IgD-negative memory B cell (primary cell): Measurements from ENCODE around the gene PLA2G2C. TPM values are rescaled to one million over a fixed set of nuclear protein-coding genes. Genes with fewer than 3 reads are reported as not detected.

Experiments
- H3K27ac Mint-ChIP-seq, 3 donors: one replicate each; pipeline ENCODE4 v1.8.0; 2020 to 2022; ENCODE audit warnings: mild to moderate bottlenecking in 3 of 3, mixed read lengths in 3 of 3, moderate library complexity in 1 of 3
- H3K27me3 Mint-ChIP-seq: one replicate; pipeline ENCODE4 v1.8.0; 2021; ENCODE audit warnings: mixed read lengths
- H3K36me3 Mint-ChIP-seq: one replicate; pipeline ENCODE4 v1.8.0; 2020; ENCODE audit warnings: mild to moderate bottlenecking, mixed read lengths
- H3K4me1 Mint-ChIP-seq, 3 donors: one replicate each; pipeline ENCODE4 v1.8.0; 2020 to 2022; ENCODE audit warnings: mixed read lengths in 3 of 3, mild to moderate bottlenecking in 1 of 3
- H3K4me3 Mint-ChIP-seq, 4 donors: one replicate each; pipeline ENCODE4 v1.8.0; 2020 to 2022; ENCODE audit warnings: mild to moderate bottlenecking in 4 of 4, mixed read lengths in 4 of 4, moderate library complexity in 3 of 4
- H3K9me3 Mint-ChIP-seq, 3 donors: one replicate each; pipeline ENCODE4 v1.8.0; 2020 to 2021; ENCODE audit warnings: mixed read lengths in 3 of 3, mild to moderate bottlenecking in 1 of 3
- polyA plus RNA-seq: library from polyadenylated mRNA; unstranded; fragments of 300-500 nt; fragmentation: Illumina TruSeq; gene quantifications from one replicate; pipeline ENCODE4 v1.2.3, GENCODE V29; 2021

PLA2G2C gene
- polyA plus RNA-seq, 1 donor from 2014 or later: not detected

DNA sequence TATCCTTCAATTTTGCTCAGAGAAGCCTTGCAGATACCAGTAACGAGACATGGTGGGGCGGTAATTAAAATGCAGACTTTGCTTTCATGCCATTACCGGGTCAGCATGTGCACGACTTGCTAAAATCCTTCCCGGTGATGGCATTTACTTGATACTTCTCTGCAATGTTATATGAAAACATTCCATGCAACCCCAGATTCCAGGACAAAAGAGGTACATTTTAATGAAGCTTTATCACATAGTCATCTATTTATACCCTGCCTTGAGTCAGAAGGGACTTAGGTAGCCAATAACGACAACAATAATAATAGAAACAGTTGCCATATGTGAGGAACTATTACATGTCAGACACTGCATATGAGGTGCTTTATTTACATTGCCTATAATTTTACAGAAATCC is 29.4 kb upstream of the PLA2G2C start:
- Mint-ChIP-seq H3K4me3 (no peak overlapping the region), H3K36me3 (no peaks in the 10 kb centered on the region), H3K9me3 (peaks cover 0 to 3% (median 0%) of the 10 kb centered on the region in 3 donors), H3K27me3 (peaks cover 16% of the 10 kb centered on the region), H3K4me1 (peaks cover 5 to 8% (median 6%) of the 10 kb centered on the region in 3 donors), H3K27ac (no peak overlapping the region)

DNA sequence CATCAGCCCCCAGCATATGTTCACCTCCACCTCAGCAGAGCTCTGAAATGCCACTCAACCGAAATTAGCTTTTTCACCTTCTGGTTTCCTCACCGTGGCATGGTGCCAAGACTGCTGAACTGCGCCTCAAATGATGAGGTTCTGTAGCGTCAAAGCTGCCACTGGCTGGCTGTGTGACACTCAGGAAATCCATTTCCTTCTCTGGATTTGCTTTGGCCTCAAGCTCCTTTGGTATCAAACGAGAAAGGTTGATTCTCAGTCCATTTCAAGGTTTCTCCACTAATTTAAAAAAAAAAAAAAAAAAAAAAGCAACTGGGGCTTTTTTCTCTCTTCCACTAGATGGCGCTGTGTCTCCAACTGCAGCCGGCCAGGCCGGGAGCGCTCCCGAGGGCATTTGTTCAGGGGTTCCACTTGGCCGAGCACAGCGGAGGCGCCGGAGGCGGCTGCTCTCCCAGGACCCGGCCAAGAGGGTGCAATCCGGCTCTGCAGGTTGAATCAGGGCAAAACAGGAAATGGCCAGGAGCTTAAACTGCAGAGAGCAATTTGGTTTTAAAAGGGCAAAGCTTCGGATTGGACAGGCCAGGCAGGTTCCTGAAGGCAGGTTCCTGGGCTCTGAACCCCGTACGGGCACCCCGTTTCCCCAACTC is 26.5 kb upstream of the PLA2G2C start:
- Mint-ChIP-seq H3K9me3 (peaks cover 0 to 3% (median 0%) of the 10 kb centered on the region in 3 donors), H3K36me3 (no peaks in the 10 kb centered on the region), H3K4me1 (peaks cover 6 to 8% (median 7%) of the 10 kb centered on the region in 3 donors), H3K27ac (peak overlapping the region in 2 of 3 donors; percentile 59 to 94), H3K4me3 (peak overlapping the region in 2 of 4 donors; percentile 88 to 89), H3K27me3 (peaks cover 24% of the 10 kb centered on the region)

DNA sequence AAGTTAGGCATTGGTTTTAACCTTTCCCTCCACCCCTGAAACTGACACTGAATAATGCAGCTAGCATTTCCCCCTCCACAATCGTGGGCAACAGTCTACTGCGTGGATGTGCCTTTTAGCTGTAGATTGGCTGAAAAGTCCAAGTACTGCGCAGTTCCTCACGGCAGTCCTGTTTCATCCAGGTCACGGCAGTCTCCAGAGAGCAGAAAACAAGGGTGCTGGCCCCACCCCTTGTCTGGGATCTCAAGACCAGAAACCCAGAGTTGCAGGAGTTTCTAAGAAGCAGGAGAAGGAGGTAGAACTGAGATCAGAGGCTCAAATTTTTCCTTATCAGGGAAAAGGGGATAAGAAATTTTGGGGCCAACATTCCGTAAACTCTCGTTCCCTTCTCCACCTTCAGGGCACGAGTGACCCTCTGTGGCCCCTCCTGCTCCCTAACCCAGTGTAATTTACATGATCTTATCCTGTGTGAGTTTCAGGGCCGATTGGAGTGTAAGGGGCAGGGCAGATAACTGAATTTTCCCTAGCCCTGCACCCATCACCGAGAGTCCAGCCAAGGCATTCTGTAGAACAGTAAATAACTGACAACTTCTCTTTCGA is 25.9 kb upstream of the PLA2G2C start:
- H3K27me3 Mint-ChIP-seq: peaks cover 21% of the 10 kb centered on the region
- H3K4me3 Mint-ChIP-seq: peak overlapping the region in 2 of 4 donors; percentile 35 to 41
- no peaks in the 10 kb centered on the region for H3K36me3 Mint-ChIP-seq
- H3K27ac Mint-ChIP-seq: no peak overlapping the region
- peaks cover 6 to 8% (median 7%) of the 10 kb centered on the region in 3 donors for H3K4me1 Mint-ChIP-seq
- peaks cover 0 to 3% (median 0%) of the 10 kb centered on the region in 3 donors for H3K9me3 Mint-ChIP-seq

DNA sequence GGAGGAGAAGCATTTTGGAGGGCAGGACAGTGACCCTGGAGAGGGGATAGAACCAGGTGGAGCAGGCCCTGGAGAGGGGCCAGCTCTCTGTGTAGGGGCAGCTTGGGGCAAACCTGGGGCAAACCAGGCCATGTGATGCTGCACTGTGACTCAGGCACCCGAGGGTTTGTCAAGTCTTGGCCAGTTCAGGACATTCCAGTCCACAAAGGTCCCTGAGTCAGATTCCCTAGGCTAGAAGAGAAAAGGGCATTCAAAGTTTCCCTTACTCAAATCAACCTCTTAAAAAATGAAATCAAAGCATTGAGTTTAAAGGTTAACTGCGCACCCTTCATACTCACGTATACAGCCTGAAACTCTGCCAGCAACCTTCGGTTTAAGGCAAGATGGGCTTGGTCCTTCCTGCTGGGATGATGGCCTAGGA is 25.2 kb upstream of the PLA2G2C start:
- Mint-ChIP-seq H3K27me3 (peaks cover 21% of the 10 kb centered on the region), H3K4me1 (peaks cover 6 to 8% (median 7%) of the 10 kb centered on the region in 3 donors), H3K9me3 (peaks cover 0 to 3% (median 0%) of the 10 kb centered on the region in 3 donors), H3K27ac (no peak overlapping the region), H3K4me3 (no peak overlapping the region), H3K36me3 (no peaks in the 10 kb centered on the region)

DNA sequence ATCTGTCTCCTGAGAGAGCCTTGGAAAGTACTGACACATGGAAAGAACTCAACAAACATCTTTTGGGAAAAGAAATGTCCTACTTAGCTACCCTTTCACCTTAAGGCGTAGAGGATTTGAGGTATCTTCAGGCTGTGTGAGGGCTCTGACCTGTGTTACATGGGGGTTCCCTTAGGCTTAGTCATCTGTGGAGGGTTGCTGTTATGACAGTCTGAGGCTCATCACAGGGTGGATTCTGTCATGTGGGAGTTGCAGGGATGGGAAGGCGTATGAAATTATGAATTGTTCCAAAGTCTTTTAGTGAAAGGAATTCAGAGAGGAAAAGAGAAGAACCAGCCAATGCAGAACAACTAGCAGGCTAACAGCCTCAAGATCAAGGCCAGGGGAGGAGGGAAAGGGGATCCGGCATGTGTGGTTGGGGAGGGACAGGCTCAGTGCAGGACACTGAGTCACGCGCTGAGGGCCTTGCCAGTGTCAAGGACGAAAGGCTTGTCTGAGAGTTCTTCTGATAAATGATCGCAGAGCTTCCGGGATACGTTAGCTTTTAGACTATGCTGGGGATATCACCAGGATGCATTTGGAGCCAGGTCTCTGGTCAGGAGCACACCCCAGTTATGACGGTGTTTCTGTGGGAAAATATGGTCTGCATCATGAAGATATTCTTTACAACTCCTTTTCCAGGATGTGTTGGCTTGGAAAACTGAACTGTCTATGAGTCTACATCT is 24.6 kb upstream of the PLA2G2C start:
- peak overlapping the region in 1 of 4 donors; percentile 20 for H3K4me3 Mint-ChIP-seq
- H3K27me3 Mint-ChIP-seq: peaks cover 22% of the 10 kb centered on the region
- H3K27ac Mint-ChIP-seq: no peak overlapping the region
- H3K9me3 Mint-ChIP-seq: no peaks in the 10 kb centered on the region
- H3K4me1 Mint-ChIP-seq: peaks cover 6 to 8% (median 7%) of the 10 kb centered on the region in 3 donors
- H3K36me3 Mint-ChIP-seq: no peaks in the 10 kb centered on the region

GRCh38 chr1:20209471-20209870 is 23.2 kb upstream of the PLA2G2C start:
- Mint-ChIP-seq H3K4me3 (no peak overlapping the region), H3K4me1 (peaks cover 6 to 8% (median 7%) of the 10 kb centered on the region in 3 donors), H3K9me3 (no peaks in the 10 kb centered on the region), H3K36me3 (no peaks in the 10 kb centered on the region), H3K27ac (no peak overlapping the region), H3K27me3 (peaks cover 23% of the 10 kb centered on the region)

DNA sequence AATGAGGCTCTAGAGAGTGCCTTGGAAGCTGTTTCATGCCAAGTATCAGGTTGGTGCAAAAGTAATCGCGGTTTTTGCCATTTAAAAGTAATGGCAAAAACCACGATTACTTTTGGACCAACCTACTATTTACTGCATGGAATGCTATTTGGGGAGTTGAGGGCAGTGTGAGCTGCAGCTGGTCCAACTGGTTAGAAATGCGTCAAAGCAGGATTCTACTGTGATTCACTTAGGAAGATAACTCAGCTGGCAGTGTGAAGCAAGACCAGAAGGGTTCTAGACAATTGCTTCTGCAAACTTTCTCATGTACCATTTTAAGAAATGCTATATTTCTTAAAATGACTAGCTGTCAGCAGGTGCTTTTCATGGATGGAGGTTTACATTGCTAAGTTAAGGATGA is 21.2 kb upstream of the PLA2G2C start:
- peaks cover 20% of the 10 kb centered on the region for H3K27me3 Mint-ChIP-seq
- peaks cover 2 to 4% (median 2%) of the 10 kb centered on the region in 3 donors for H3K4me1 Mint-ChIP-seq
- no peak overlapping the region for H3K27ac Mint-ChIP-seq
- H3K9me3 Mint-ChIP-seq: no peaks in the 10 kb centered on the region
- H3K36me3 Mint-ChIP-seq: no peaks in the 10 kb centered on the region
- H3K4me3 Mint-ChIP-seq: no peak overlapping the region

GRCh38 chr1:20202166-20202565 is 15.8 kb upstream of the PLA2G2C start:
- Mint-ChIP-seq H3K27me3 (peaks cover 12% of the 10 kb centered on the region), H3K36me3 (no peaks in the 10 kb centered on the region), H3K27ac (no peak overlapping the region), H3K4me1 (peaks cover 0 to 3% (median 2%) of the 10 kb centered on the region in 3 donors), H3K9me3 (no peaks in the 10 kb centered on the region), H3K4me3 (no peak overlapping the region)

GRCh38 chr1:20200966-20201365 is 14.6 kb upstream of the PLA2G2C start:
- peaks cover 0 to 3% (median 2%) of the 10 kb centered on the region in 3 donors for H3K4me1 Mint-ChIP-seq
- no peak overlapping the region for H3K4me3 Mint-ChIP-seq
- H3K27ac Mint-ChIP-seq: no peak overlapping the region
- no peaks in the 10 kb centered on the region for H3K36me3 Mint-ChIP-seq
- no peaks in the 10 kb centered on the region for H3K9me3 Mint-ChIP-seq
- peaks cover 14% of the 10 kb centered on the region for H3K27me3 Mint-ChIP-seq

GRCh38 chr1:20199840-20200239 is 13.5 kb upstream of the PLA2G2C start:
- Mint-ChIP-seq H3K4me3 (peak overlapping the region in 1 of 4 donors; percentile 5), H3K9me3 (no peaks in the 10 kb centered on the region), H3K36me3 (no peaks in the 10 kb centered on the region), H3K27ac (no peak overlapping the region), H3K27me3 (peaks cover 12% of the 10 kb centered on the region), H3K4me1 (peaks cover 5 to 8% (median 6%) of the 10 kb centered on the region in 3 donors)

GRCh38 chr1:20199403-20199802 is 13.1 kb upstream of the PLA2G2C start:
- H3K9me3 Mint-ChIP-seq: no peaks in the 10 kb centered on the region
- H3K27me3 Mint-ChIP-seq: peaks cover 10% of the 10 kb centered on the region
- H3K4me3 Mint-ChIP-seq: no peak overlapping the region
- H3K4me1 Mint-ChIP-seq: peaks cover 5 to 10% (median 6%) of the 10 kb centered on the region in 3 donors
- no peak overlapping the region for H3K27ac Mint-ChIP-seq
- no peaks in the 10 kb centered on the region for H3K36me3 Mint-ChIP-seq

DNA sequence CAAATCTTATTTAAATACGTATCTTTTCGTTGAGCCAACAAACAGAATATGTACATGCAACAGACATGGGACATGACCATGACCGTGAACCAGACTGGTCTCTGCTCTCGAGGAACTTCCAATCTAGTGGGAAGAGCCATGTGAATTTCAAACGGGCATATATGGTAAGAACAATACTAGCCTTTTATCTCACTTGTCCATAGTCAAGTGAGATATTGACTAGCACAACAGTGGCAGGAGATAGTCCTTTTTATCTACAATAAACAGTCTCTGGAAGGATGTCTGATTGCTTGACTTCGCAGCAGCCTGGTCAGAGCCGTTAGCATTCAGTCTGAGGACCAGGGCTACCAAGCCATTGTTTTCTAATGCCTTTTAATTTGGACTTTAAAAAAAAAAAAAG is 12.6 kb upstream of the PLA2G2C start:
- no peak overlapping the region for H3K27ac Mint-ChIP-seq
- H3K4me1 Mint-ChIP-seq: peaks cover 5 to 10% (median 6%) of the 10 kb centered on the region in 3 donors
- no peak overlapping the region for H3K4me3 Mint-ChIP-seq
- no peaks in the 10 kb centered on the region for H3K36me3 Mint-ChIP-seq
- peaks cover 12% of the 10 kb centered on the region for H3K27me3 Mint-ChIP-seq
- no peaks in the 10 kb centered on the region for H3K9me3 Mint-ChIP-seq

DNA sequence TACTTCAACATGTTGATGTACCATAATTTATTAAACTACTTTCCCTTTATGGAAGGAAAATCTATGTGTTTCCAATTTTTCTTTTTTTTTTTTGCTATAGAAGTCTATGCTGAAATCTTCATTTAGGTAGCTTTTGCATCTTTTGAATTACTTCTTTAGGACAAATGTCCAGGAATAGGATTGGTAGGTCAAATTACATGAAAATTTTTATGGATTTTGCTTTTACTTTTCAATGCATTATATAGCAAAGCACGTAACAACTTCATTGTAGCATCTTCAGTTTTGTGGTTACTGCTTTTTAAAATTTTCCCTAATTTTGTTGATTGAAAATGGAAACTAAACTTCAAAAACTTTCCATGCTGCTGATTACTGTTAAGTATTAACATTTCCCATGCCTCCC is 12.0 kb upstream of the PLA2G2C start:
- Mint-ChIP-seq H3K27me3 (peaks cover 12% of the 10 kb centered on the region), H3K9me3 (no peaks in the 10 kb centered on the region), H3K36me3 (no peaks in the 10 kb centered on the region)

GRCh38 chr1:20197329-20197791 is 11.0 kb upstream of the PLA2G2C start:
- peaks cover 5 to 10% (median 6%) of the 10 kb centered on the region in 3 donors for H3K4me1 Mint-ChIP-seq
- no peak overlapping the region for H3K4me3 Mint-ChIP-seq
- no peaks in the 10 kb centered on the region for H3K36me3 Mint-ChIP-seq
- H3K27ac Mint-ChIP-seq: no peak overlapping the region
- H3K9me3 Mint-ChIP-seq: no peaks in the 10 kb centered on the region
- H3K27me3 Mint-ChIP-seq: peaks cover 12% of the 10 kb centered on the region

More for the DNA sequence above, 12.0 kb upstream of the PLA2G2C start:
- peaks cover 5 to 10% (median 6%) of the 10 kb centered on the region in 3 donors for H3K4me1 Mint-ChIP-seq
- H3K27ac Mint-ChIP-seq: no peak overlapping the region
- no peak overlapping the region for H3K4me3 Mint-ChIP-seq

- Mint-ChIP-seq H3K4me1 (peaks cover 5 to 7% (median 6%) of the 10 kb centered on the region in 3 donors), H3K4me3 (no peak overlapping the region), H3K9me3 (no peaks in the 10 kb centered on the region), H3K27ac (no peak overlapping the region), H3K36me3 (no peaks in the 10 kb centered on the region), H3K27me3 (peaks cover 13% of the 10 kb centered on the region)
Measured at GRCh38 chr1:20195462-20195780, 9.1 kb upstream of the PLA2G2C start.
